ENCODE measurements around the gene ZMYM4.
"Not testable (repeated sequence)": the region's sequence is repeated elsewhere in the genome, so short reads cannot be mapped to it uniquely, and the experiment has no call there.

Gene ZMYM4

GRCh38 chr1:35463749-35464148 is 195.2 kb downstream of the ZMYM4 start:
- not testable (repeated sequence) for H3K4me3 ChIP-seq (ENCODE audit: low read length); H3K27me3 ChIP-seq (ENCODE audit: control insufficient read depth, insufficient read depth, low read length); H3K4me1 ChIP-seq (ENCODE audit: control insufficient read depth, low read depth, low read length); H3K9ac ChIP-seq (ENCODE audit: low read length); H3K27ac ChIP-seq (ENCODE audit: low read length); H3K9me3 ChIP-seq (ENCODE audit: control insufficient read depth, low read depth, low read length)
- peaks cover 59% of the 10 kb centered on the region for H3K36me3 ChIP-seq (ENCODE audit: control insufficient read depth, low read depth, low read length)

GRCh38 chr1:35466120-35466519 is 197.6 kb downstream of the ZMYM4 start:
- Histone ChIP-seq H3K27me3 (ENCODE audit: control insufficient read depth, insufficient read depth, low read length) (no peaks in the 10 kb centered on the region), H3K9ac (ENCODE audit: low read length) (no peak overlapping the region), H3K9me3 (ENCODE audit: control insufficient read depth, low read depth, low read length) (no peaks in the 10 kb centered on the region), H3K4me1 (ENCODE audit: control insufficient read depth, low read depth, low read length) (peaks cover 6% of the 10 kb centered on the region), H3K36me3 (ENCODE audit: control insufficient read depth, low read depth, low read length) (peaks cover 71% of the 10 kb centered on the region), H3K4me3 (ENCODE audit: low read length) (no peak overlapping the region), H3K27ac (ENCODE audit: low read length) (no peak overlapping the region)

GRCh38 chr1:35470977-35471613 is 202.6 kb downstream of the ZMYM4 start:
- Histone ChIP-seq H3K4me1 (ENCODE audit: control insufficient read depth, low read depth, low read length) (peaks cover 10% of the 10 kb centered on the region), H3K4me3 (ENCODE audit: low read length) (no peak overlapping the region), H3K36me3 (ENCODE audit: control insufficient read depth, low read depth, low read length) (peaks cover 33% of the 10 kb centered on the region), H3K9ac (ENCODE audit: low read length) (no peak overlapping the region), H3K27ac (ENCODE audit: low read length) (peak overlapping the region; percentile 2), H3K27me3 (ENCODE audit: control insufficient read depth, insufficient read depth, low read length) (no peaks in the 10 kb centered on the region), H3K9me3 (ENCODE audit: control insufficient read depth, low read depth, low read length) (no peaks in the 10 kb centered on the region)
